Measurements from ENCODE around the gene FAM118B. TPM values are rescaled to one million over a fixed set of nuclear protein-coding genes. Genes with fewer than 3 reads are reported as not detected.

The FAM118B gene
- total RNA-seq, 1 experiment from 2014 or later = 41.6 TPM

DNA sequence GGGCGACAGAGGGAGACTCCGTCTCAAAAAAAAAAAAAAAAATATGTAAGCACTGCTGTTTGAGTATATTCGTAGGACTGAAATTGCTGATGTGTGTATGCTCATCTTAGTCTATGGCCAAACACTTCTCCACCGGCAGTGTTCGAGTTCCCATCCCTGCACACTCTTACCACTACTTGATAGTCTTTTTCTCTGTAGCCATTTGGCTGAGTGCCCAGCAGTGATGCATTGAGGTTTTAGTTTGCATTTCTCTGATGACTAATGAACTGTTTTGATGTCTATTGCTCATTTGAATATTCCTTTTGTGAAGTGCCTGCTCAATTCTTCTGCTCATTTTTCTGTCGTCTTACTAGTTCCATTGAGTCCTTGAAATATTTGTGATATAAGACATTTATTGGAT is 73.2 kb downstream of the FAM118B start:
- peaks cover 3% of the 10 kb centered on the region; the same call in 1 of the 2 replicates for H3K36me3 ChIP-seq (ENCODE audit: control insufficient read depth, insufficient read depth, low read length)
- H3K4me1 ChIP-seq (ENCODE audit: control insufficient read depth, insufficient read depth, low read length) = peaks cover 11% of the 10 kb centered on the region; the same call in 1 of the 2 replicates
- intact Hi-C loops (cut with micrococcal nuclease; ENCODE audit: unreplicated experiment) = no loop called here
- no peaks in the 10 kb centered on the region for H3K9me3 ChIP-seq (ENCODE audit: control insufficient read depth, insufficient read depth, low read depth, low read length)
- BruUV-seq (replicated peaks) = no TSS peak
- H3K27me3 ChIP-seq (ENCODE audit: control insufficient read depth, insufficient read depth, low read length) = no peaks in the 10 kb centered on the region
- ChIA-PET POLR2A (no interaction called here), CTCF (no interaction called here)
- H3K4me3 ChIP-seq (ENCODE audit: low read depth in 2 of 2, low read length in 2 of 2) = peak overlapping the region in 1 of 2 experiments; percentile 97; a peak in 1 of 4 replicates
- in situ Hi-C loops (cut with HindIII; ENCODE audit: low pct_unique_long_range_greater_than_20kb, low sequenced_read_pairs) = no loop called here
- H3K27ac ChIP-seq (ENCODE audit: low read length) = no peak overlapping the region
- peak; percentile 94 for DNase-seq (ENCODE audit: low read depth, low spot score)
- ATAC-seq = no peak
- TF ChIP-seq, protein P1, sequence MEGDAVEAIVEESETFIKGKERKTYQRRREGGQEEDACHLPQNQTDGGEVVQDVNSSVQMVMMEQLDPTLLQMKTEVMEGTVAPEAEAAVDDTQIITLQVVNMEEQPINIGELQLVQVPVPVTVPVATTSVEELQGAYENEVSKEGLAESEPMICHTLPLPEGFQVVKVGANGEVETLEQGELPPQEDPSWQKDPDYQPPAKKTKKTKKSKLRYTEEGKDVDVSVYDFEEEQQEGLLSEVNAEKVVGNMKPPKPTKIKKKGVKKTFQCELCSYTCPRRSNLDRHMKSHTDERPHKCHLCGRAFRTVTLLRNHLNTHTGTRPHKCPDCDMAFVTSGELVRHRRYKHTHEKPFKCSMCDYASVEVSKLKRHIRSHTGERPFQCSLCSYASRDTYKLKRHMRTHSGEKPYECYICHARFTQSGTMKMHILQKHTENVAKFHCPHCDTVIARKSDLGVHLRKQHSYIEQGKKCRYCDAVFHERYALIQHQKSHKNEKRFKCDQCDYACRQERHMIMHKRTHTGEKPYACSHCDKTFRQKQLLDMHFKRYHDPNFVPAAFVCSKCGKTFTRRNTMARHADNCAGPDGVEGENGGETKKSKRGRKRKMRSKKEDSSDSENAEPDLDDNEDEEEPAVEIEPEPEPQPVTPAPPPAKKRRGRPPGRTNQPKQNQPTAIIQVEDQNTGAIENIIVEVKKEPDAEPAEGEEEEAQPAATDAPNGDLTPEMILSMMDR (IDR thresholded peaks at IDR 0.05) = no peak
- TF ChIP-seq, protein P2, sequence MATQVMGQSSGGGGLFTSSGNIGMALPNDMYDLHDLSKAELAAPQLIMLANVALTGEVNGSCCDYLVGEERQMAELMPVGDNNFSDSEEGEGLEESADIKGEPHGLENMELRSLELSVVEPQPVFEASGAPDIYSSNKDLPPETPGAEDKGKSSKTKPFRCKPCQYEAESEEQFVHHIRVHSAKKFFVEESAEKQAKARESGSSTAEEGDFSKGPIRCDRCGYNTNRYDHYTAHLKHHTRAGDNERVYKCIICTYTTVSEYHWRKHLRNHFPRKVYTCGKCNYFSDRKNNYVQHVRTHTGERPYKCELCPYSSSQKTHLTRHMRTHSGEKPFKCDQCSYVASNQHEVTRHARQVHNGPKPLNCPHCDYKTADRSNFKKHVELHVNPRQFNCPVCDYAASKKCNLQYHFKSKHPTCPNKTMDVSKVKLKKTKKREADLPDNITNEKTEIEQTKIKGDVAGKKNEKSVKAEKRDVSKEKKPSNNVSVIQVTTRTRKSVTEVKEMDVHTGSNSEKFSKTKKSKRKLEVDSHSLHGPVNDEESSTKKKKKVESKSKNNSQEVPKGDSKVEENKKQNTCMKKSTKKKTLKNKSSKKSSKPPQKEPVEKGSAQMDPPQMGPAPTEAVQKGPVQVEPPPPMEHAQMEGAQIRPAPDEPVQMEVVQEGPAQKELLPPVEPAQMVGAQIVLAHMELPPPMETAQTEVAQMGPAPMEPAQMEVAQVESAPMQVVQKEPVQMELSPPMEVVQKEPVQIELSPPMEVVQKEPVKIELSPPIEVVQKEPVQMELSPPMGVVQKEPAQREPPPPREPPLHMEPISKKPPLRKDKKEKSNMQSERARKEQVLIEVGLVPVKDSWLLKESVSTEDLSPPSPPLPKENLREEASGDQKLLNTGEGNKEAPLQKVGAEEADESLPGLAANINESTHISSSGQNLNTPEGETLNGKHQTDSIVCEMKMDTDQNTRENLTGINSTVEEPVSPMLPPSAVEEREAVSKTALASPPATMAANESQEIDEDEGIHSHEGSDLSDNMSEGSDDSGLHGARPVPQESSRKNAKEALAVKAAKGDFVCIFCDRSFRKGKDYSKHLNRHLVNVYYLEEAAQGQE (IDR thresholded peaks at IDR 0.05; ENCODE audit: insufficient read depth in 1 of 2, low read depth in 2 of 2, low read length in 1 of 2) = no peak
- no peak for TF ChIP-seq SIN3A (IDR thresholded peaks at IDR 0.05; ENCODE audit: borderline replicate concordance, insufficient read depth, low read depth, low read length)
- no peak for TF ChIP-seq TCF7L2 (IDR thresholded peaks at IDR 0.05; ENCODE audit: low read depth, low read length)
- TF ChIP-seq POLR2AphosphoS5 (IDR thresholded peaks at IDR 0.05; ENCODE audit: low read depth, low read length) = no peak

DNA sequence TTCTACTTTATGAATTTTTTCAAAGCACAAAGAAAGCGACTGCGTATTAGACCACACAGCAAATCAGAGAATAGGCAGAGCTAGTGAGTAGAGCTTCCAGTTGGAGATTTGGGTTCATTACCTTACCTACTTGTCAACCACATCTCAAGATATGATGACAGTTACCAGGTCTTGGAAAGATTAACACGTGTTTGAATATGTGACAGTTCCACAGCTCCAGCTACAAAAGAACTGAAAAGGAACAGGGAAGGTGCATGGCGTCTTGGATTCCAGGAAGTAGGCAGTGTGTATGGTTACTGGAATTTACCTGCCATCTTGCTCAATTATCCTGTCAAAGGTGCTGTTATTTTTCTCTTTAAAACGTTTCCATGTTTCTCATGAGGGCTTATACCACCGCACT is 76.7 kb downstream of the FAM118B start:
- intact Hi-C loops (cut with micrococcal nuclease; ENCODE audit: unreplicated experiment) (no loop called here), in situ Hi-C loops (cut with HindIII; ENCODE audit: low pct_unique_long_range_greater_than_20kb, low sequenced_read_pairs) (no loop called here)
- H3K36me3 ChIP-seq (ENCODE audit: control insufficient read depth, insufficient read depth, low read length) = peaks cover 3% of the 10 kb centered on the region; the same call in 1 of the 2 replicates
- no peaks in the 10 kb centered on the region for H3K27me3 ChIP-seq (ENCODE audit: control insufficient read depth, insufficient read depth, low read length)
- H3K27ac ChIP-seq (ENCODE audit: low read length) = no peak overlapping the region
- BruUV-seq (replicated peaks) = TSS peak; percentile 8
- DNase-seq (ENCODE audit: low read depth, low spot score) (no peak), ATAC-seq (no peak)
- no peaks in the 10 kb centered on the region for H3K9me3 ChIP-seq (ENCODE audit: control insufficient read depth, insufficient read depth, low read depth, low read length)
- ChIA-PET CTCF (no interaction called here), POLR2A (no interaction called here)
- TF ChIP-seq SIN3A (IDR thresholded peaks at IDR 0.05; ENCODE audit: borderline replicate concordance, insufficient read depth, low read depth, low read length) (no peak), POLR2AphosphoS5 (IDR thresholded peaks at IDR 0.05; ENCODE audit: low read depth, low read length) (no peak), TCF7L2 (IDR thresholded peaks at IDR 0.05; ENCODE audit: low read depth, low read length) (no peak)
- TF ChIP-seq, protein P2 (IDR thresholded peaks at IDR 0.05; ENCODE audit: insufficient read depth in 1 of 2, low read depth in 2 of 2, low read length in 1 of 2) = no peak
- TF ChIP-seq, protein P1 (IDR thresholded peaks at IDR 0.05) = no peak
- H3K4me1 ChIP-seq (ENCODE audit: control insufficient read depth, insufficient read depth, low read length) = peaks cover 4% of the 10 kb centered on the region; the same call in 1 of the 2 replicates
- no peak overlapping the region for H3K4me3 ChIP-seq (ENCODE audit: low read depth in 2 of 2, low read length in 2 of 2)

Data from Panc1 (cell line).